Lower leg skin (tissue), 3 donors: ENCODE measurements around the gene LTF.

Experiments used
- CTCF ChIP-seq, 3 donors: fragments of 450-650 bp; IDR thresholded peaks; one replicate each; pipeline ENCODE4 v1.5.1; 2016; ENCODE audit warnings: antibody characterized with exemption in 3 of 3, mild to moderate bottlenecking in 3 of 3, moderate library complexity in 2 of 3
- POLR2A ChIP-seq, 2 donors: fragments of 450-650 bp; IDR thresholded peaks; one replicate each; pipeline ENCODE4 v1.6.1; 2016 to 2017; ENCODE audit warnings: antibody characterized with exemption in 2 of 2, mild to moderate bottlenecking in 1 of 2, moderate library complexity in 1 of 2

GRCh38 chr3:46466871-46467403 lies 2.2 kb upstream of the LTF start:
- TF ChIP-seq CTCF (IDR thresholded peaks at IDR 0.05), result no peak
- TF ChIP-seq POLR2A (IDR thresholded peaks at IDR 0.05), result no peak
